ENCODE measurements around the gene CROCC. TPM values are rescaled to one million over a fixed set of nuclear protein-coding genes. Genes with fewer than 3 reads are reported as not detected.
"Not testable (repeated sequence)": the region's sequence is repeated elsewhere in the genome, so short reads cannot be mapped to it uniquely, and the experiment has no call there.

CROCC gene
- polyA plus RNA-seq, 1 donor (not counting 4 experiments of a cell fraction or from before 2014, with no cell fraction given) = 8.2 TPM

DNA sequence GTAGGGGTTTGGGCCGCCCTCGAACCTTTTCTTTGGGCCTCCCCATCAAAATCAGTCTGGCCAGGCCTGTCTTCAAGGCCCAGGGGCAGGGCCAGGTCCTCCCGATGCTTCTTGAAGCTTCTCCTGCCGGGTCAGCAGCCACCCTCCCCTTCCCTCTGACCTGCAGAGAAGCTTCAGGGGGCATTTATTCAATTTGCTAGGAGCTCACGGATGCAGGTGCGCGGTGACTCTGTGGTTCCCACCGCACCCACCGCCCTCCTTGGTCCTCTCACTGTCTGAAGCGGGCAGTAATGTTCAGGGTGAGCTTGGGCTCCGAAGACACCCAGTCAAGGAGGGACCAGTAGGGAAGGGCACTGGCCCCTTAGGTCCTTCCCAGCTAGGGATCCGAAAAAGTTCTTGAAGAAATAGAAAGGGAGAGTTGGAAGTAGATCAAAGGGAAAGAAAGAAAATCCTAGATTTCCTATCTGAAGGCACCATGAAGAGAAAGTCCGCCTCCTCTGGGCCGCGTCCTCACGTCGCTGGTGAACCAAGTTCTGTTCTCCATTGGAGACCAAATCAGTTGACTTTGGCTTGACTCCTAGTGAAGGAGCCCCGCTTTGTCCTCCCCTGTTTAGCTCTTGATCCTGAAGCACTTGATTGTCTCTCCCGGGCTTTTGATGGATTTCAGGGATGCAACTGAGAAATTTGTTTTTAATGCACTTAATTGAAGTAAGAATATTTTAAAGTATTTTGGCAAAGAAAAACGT, 34.7 kb upstream of the CROCC start:
- H3K4me2 ChIP-seq (ENCODE audit: control insufficient read depth, extremely low read depth, insufficient read depth, low read depth, low read length) = no peak overlapping the region
- H3K9me1 ChIP-seq (ENCODE audit: control insufficient read depth, extremely low read depth, insufficient read depth, low read length) = no peaks in the 10 kb centered on the region
- FAIRE-seq (peak; percentile 26), DNase-seq (ENCODE audit: low read depth, low spot score) (no peak)
- no peaks in the 10 kb centered on the region for H3K27me3 ChIP-seq (ENCODE audit: control insufficient read depth, extremely low read depth, insufficient read depth, low read length)
- no peak overlapping the region for H3K27ac ChIP-seq (ENCODE audit: control insufficient read depth, insufficient read depth, low read length)
- no peaks in the 10 kb centered on the region for H3K9me3 ChIP-seq (ENCODE audit: control insufficient read depth, low read depth, low read length)
- no peaks in the 10 kb centered on the region for H3K79me2 ChIP-seq (ENCODE audit: control insufficient read depth, insufficient read depth, low read length)
- H4K20me1 ChIP-seq (ENCODE audit: control insufficient read depth, extremely low read depth, insufficient read depth, low read length) = no peaks in the 10 kb centered on the region
- H3K4me3 ChIP-seq (ENCODE audit: control insufficient read depth in 2 of 3, extremely low read depth in 1 of 3, insufficient read depth in 2 of 3, low read depth in 1 of 3, low read length in 3 of 3) = no peak overlapping the region
- dilution Hi-C loops (cut with MboI; ENCODE audit: extremely low pct_ligation_motif_present, low sequenced_read_pairs) = no loop called here
- no peaks in the 10 kb centered on the region for H3K4me1 ChIP-seq (ENCODE audit: control insufficient read depth, extremely low read depth, insufficient read depth, low read length)
- no peak overlapping the region for H2AFZ ChIP-seq (ENCODE audit: control insufficient read depth, low read length)
- TF ChIP-seq EZH2 (IDR thresholded peaks at IDR 0.05; ENCODE audit: low read length) = no peak
- TF ChIP-seq, protein P1, sequence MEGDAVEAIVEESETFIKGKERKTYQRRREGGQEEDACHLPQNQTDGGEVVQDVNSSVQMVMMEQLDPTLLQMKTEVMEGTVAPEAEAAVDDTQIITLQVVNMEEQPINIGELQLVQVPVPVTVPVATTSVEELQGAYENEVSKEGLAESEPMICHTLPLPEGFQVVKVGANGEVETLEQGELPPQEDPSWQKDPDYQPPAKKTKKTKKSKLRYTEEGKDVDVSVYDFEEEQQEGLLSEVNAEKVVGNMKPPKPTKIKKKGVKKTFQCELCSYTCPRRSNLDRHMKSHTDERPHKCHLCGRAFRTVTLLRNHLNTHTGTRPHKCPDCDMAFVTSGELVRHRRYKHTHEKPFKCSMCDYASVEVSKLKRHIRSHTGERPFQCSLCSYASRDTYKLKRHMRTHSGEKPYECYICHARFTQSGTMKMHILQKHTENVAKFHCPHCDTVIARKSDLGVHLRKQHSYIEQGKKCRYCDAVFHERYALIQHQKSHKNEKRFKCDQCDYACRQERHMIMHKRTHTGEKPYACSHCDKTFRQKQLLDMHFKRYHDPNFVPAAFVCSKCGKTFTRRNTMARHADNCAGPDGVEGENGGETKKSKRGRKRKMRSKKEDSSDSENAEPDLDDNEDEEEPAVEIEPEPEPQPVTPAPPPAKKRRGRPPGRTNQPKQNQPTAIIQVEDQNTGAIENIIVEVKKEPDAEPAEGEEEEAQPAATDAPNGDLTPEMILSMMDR (optimal IDR thresholded peaks at IDR 0.05 in 1 of 3, IDR thresholded peaks at IDR 0.05 in 1 of 3, conservative IDR thresholded peaks at IDR 0.05 in 1 of 3; ENCODE audit: extremely low read depth in 1 of 3, insufficient read depth in 2 of 3, low read length in 3 of 3) = no peak
- no peak overlapping the region for H3K9ac ChIP-seq (ENCODE audit: control insufficient read depth, extremely low read depth, insufficient read depth, low read length)
- H3K36me3 ChIP-seq (ENCODE audit: control insufficient read depth in 2 of 2, extremely low read depth in 1 of 2, insufficient read depth in 2 of 2, low read length in 2 of 2) = no peaks in the 10 kb centered on the region

DNA sequence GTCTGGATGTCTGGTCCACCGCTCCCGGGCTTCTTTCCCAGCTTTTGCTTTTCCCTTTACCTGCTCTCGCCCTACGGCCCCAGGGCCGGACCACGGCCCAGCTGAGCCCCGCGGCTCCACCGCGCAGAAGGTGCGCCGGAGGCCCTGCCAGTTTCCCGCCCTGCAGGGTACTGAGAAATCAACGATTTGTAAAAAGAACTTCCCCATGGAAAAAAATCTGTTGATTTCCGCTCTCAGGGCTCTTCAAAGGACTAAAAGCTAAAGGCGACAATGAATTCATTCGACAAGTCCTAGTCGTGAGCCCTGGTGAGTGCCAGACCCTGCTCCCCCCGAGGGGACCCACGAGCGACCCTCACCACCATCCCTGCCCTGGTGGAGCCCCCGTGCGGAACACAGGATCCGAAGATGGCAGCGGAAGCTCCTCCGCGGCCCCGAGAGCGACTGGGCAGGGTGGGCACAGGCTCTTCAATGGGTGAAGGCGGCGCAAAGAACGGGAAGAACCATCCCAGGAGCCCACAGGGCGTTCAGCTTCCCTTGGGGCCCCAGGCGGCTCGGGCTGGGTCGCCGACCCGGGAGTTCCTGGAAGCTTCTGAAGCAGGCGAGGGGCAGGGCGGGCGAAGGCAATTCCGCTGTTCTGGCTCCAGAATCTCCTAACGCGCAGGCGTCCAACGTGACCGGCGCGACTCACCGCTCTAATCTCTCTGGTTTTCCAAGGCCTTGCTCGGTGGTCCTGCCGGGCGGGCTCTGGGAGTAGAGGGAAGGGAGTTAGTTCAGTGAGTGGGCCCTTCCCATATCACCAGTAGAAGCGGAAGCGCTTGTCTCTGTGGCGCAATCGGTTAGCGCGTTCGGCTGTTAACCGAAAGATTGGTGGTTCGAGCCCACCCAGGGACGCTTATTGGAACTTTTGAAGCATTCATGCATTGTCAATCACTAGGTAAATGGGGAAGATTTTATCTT, 32.6 kb upstream of the CROCC start:
- Histone ChIP-seq H3K9ac (ENCODE audit: control insufficient read depth, extremely low read depth, insufficient read depth, low read length) (peak overlapping the region; percentile 79), H3K27me3 (ENCODE audit: control insufficient read depth, extremely low read depth, insufficient read depth, low read length) (no peaks in the 10 kb centered on the region), H3K36me3 (ENCODE audit: control insufficient read depth in 2 of 2, extremely low read depth in 1 of 2, insufficient read depth in 2 of 2, low read length in 2 of 2) (no peaks in the 10 kb centered on the region), H2AFZ (ENCODE audit: control insufficient read depth, low read length) (peak overlapping the region; percentile 94), H4K20me1 (ENCODE audit: control insufficient read depth, extremely low read depth, insufficient read depth, low read length) (no peaks in the 10 kb centered on the region), H3K79me2 (ENCODE audit: control insufficient read depth, insufficient read depth, low read length) (no peaks in the 10 kb centered on the region), H3K9me3 (ENCODE audit: control insufficient read depth, low read depth, low read length) (no peaks in the 10 kb centered on the region), H3K4me3 (ENCODE audit: control insufficient read depth in 2 of 3, extremely low read depth in 1 of 3, insufficient read depth in 2 of 3, low read depth in 1 of 3, low read length in 3 of 3) (peak overlapping the region; percentile 64 to 77 (median 67)), H3K4me2 (ENCODE audit: control insufficient read depth, extremely low read depth, insufficient read depth, low read depth, low read length) (peak overlapping the region; percentile 80), H3K4me1 (ENCODE audit: control insufficient read depth, extremely low read depth, insufficient read depth, low read length) (no peaks in the 10 kb centered on the region), H3K9me1 (ENCODE audit: control insufficient read depth, extremely low read depth, insufficient read depth, low read length) (no peaks in the 10 kb centered on the region), H3K27ac (ENCODE audit: control insufficient read depth, insufficient read depth, low read length) (peak overlapping the region; percentile 63)
- TF ChIP-seq EZH2 (IDR thresholded peaks at IDR 0.05; ENCODE audit: low read length) = peak; percentile 29
- TF ChIP-seq, protein P1 (optimal IDR thresholded peaks at IDR 0.05 in 1 of 3, IDR thresholded peaks at IDR 0.05 in 1 of 3, conservative IDR thresholded peaks at IDR 0.05 in 1 of 3; ENCODE audit: extremely low read depth in 1 of 3, insufficient read depth in 2 of 3, low read length in 3 of 3) = peak in 2 of 3 experiments; percentile 19 to 28
- dilution Hi-C loops (cut with MboI; ENCODE audit: extremely low pct_ligation_motif_present, low sequenced_read_pairs) = no loop called here
- peak; percentile 94 for DNase-seq (ENCODE audit: low read depth, low spot score)
- peak; percentile 48 for FAIRE-seq

DNA sequence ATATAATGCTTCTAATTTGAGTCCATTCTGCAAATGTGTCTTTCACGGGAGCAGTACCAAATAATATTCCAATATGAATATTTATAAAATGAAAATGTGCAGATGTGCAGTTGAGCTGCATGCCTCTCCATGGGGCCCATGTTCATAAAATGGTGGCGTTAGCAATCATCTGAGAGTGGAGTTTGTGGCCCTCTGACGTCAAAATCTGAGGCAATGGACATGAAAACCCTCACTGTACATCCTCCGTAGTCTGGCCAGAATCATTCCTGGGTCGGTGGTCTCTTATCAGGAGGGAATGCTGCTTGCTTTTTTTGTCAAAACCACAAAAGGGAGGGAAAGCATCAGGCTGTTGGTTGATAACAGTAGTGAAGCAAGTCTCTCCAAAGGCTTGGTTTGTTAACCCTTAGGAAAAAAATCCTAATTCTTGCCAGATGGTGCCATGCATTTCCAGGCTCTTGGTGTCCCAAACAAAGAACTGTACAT, 31.2 kb upstream of the CROCC start:
- H3K4me1 ChIP-seq (ENCODE audit: control insufficient read depth, extremely low read depth, insufficient read depth, low read length); H3K36me3 ChIP-seq (ENCODE audit: control insufficient read depth in 2 of 2, extremely low read depth in 1 of 2, insufficient read depth in 2 of 2, low read length in 2 of 2); H3K27ac ChIP-seq (ENCODE audit: control insufficient read depth, insufficient read depth, low read length); H3K79me2 ChIP-seq (ENCODE audit: control insufficient read depth, insufficient read depth, low read length); H3K9me3 ChIP-seq (ENCODE audit: control insufficient read depth, low read depth, low read length); H3K27me3 ChIP-seq (ENCODE audit: control insufficient read depth, extremely low read depth, insufficient read depth, low read length); dilution Hi-C loops (cut with MboI; ENCODE audit: extremely low pct_ligation_motif_present, low sequenced_read_pairs); H3K4me3 ChIP-seq (ENCODE audit: control insufficient read depth in 2 of 3, extremely low read depth in 1 of 3, insufficient read depth in 2 of 3, low read depth in 1 of 3, low read length in 3 of 3); H3K9me1 ChIP-seq (ENCODE audit: control insufficient read depth, extremely low read depth, insufficient read depth, low read length); DNase-seq (ENCODE audit: low read depth, low spot score); H2AFZ ChIP-seq (ENCODE audit: control insufficient read depth, low read length); H3K9ac ChIP-seq (ENCODE audit: control insufficient read depth, extremely low read depth, insufficient read depth, low read length); H4K20me1 ChIP-seq (ENCODE audit: control insufficient read depth, extremely low read depth, insufficient read depth, low read length); FAIRE-seq; H3K4me2 ChIP-seq (ENCODE audit: control insufficient read depth, extremely low read depth, insufficient read depth, low read depth, low read length): not testable (repeated sequence)
